PC-9 (cell line): ENCODE results near the gene THUMPD3.

Source experiments
- CTCF ChIP-seq: fragments of 200-600 bp; sonication (generic); conservative IDR thresholded peaks from 2 replicates; pipeline ENCODE4 v1.6.1; 2017; ENCODE audit warnings: mixed run types, antibody characterized with exemption, mild to moderate bottlenecking, moderate library complexity
- EZH2 ChIP-seq: fragments of 200-600 bp; sonication (generic); IDR thresholded peaks from 2 replicates; pipeline ENCODE4 v1.8.0; 2017; ENCODE audit warnings: antibody characterized with exemption, low read depth

GRCh38 chr3:9330166-9330703 lies 32.6 kb upstream of the THUMPD3 start:
- TF ChIP-seq CTCF (no peak), EZH2 (no peak)
